ENCODE results near the gene PDE6A. TPM values are rescaled to one million over a fixed set of nuclear protein-coding genes. Genes with fewer than 3 reads are reported as not detected.

Gene PDE6A
- total and polyA plus RNA-seq, 2 of the 8 experiments (the other 6 are each of a cell fraction or from before 2014, with no cell fraction given) = not detected

DNA sequence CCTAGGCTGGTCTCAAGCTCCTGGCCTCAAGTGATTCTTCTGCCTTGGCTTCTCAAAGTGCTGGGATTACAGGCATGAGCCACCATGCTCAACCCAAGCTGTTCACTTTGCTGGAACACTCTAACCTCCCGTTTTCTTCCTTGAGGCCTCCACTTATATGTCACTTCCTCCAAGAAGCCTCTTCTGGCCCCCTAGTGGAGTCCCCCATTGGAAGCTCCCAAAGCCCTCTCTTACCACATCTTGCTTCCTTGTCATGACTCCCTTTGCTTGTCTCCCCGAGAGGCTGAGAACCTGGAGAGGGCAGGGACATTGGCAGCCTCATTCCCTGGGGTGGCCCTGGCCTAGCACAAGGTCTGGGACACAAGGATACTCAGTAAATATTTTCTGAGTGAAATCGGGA lies 80.8 kb downstream of the PDE6A start:
- Histone ChIP-seq H3K23me2 (ENCODE audit: low read depth, low read length) (no peaks in the 10 kb centered on the region), H3K4me2 (ENCODE audit: insufficient read depth in 1 of 2, low read depth in 2 of 2, low read length in 2 of 2) (no peak overlapping the region), H3K56ac (replicated peaks; ENCODE audit: insufficient read length, low read depth, low read length) (no peak overlapping the region), H2BK15ac (ENCODE audit: low read length) (no peak overlapping the region), H4K20me1 (replicated peaks in 1 of 2; ENCODE audit: control insufficient read depth in 1 of 2, insufficient read depth in 2 of 2, low read length in 2 of 2) (no peaks in the 10 kb centered on the region), H3K4me3 (ENCODE audit: extremely low read depth in 1 of 4, insufficient read depth in 2 of 4, low read depth in 3 of 4, low read length in 4 of 4) (no peak overlapping the region), H4K5ac (ENCODE audit: insufficient read length, low read depth, low read length) (no peak overlapping the region), H3K18ac (ENCODE audit: extremely low read depth, low read length) (no peak overlapping the region), H3K4me1 (replicated peaks in 1 of 4; ENCODE audit: control insufficient read depth in 3 of 4, insufficient read depth in 4 of 4, low read length in 3 of 4) (peaks cover 0 to 4% (median 1%) of the 10 kb centered on the region in 4 experiments; a peak in 3 of 7 replicates), H3K23ac (ENCODE audit: insufficient read length) (no peak overlapping the region), H3K79me2 (ENCODE audit: control insufficient read depth in 1 of 2, insufficient read depth in 2 of 2, low read length in 2 of 2) (no peaks in the 10 kb centered on the region), H3K36me3 (ENCODE audit: control insufficient read depth in 2 of 4, insufficient read depth in 4 of 4, low read length in 3 of 4) (no peaks in the 10 kb centered on the region; a peak in 1 of 8 replicates), H2BK20ac (ENCODE audit: low read length) (no peak overlapping the region), H3K27me3 (replicated peaks in 1 of 4; ENCODE audit: control insufficient read depth in 3 of 4, extremely low read depth in 1 of 4, insufficient read depth in 3 of 4, low read length in 3 of 4) (no peaks in the 10 kb centered on the region), H2BK12ac (ENCODE audit: low read depth, low read length) (no peak overlapping the region), H3K79me1 (ENCODE audit: low read depth, low read length) (no peaks in the 10 kb centered on the region), H2AK5ac (ENCODE audit: low read depth, low read length) (no peak overlapping the region), H2BK120ac (replicated peaks; ENCODE audit: low read depth, low read length) (no peak overlapping the region), H4K91ac (replicated peaks; ENCODE audit: insufficient read length, low read length) (no peak overlapping the region), H3K4ac (replicated peaks; ENCODE audit: insufficient read length, low read depth, low read length) (no peak overlapping the region), H2BK5ac (ENCODE audit: low read depth, low read length) (no peak overlapping the region), H2AFZ (ENCODE audit: low read length) (no peak overlapping the region), H3K9me3 (ENCODE audit: insufficient read depth in 2 of 2, low read depth in 1 of 2, low read length in 1 of 2) (no peaks in the 10 kb centered on the region), H3K14ac (ENCODE audit: insufficient read length) (no peak overlapping the region), H3K9ac (replicated peaks in 1 of 4; ENCODE audit: extremely low read depth in 1 of 4, low read depth in 3 of 4, low read length in 3 of 4) (no peak overlapping the region), H3K27ac (ENCODE audit: low read depth, low read length) (no peak overlapping the region), H4K8ac (ENCODE audit: extremely low read depth, insufficient read depth, low read length) (no peak overlapping the region)
- no peak for DNase-seq (ENCODE audit: low read depth in 1 of 2, low spot score in 2 of 2)
- no peak for FAIRE-seq
- CTCF ChIA-PET (ENCODE audit: partially characterized antibody) = interaction anchor here (0.8 to 64.1 kb wide), 6 partner anchors 11 to 228 kb away, joined by 3 to 1740 read pairs (median 4); no protein-coding TSS in a partner anchor
- WGBS, 2 experiments (ENCODE audit: extremely low coverage in 1 of 2, insufficient coverage in 1 of 2, insufficient read length in 1 of 2, insufficient replicate concordance in 2 of 2, low coverage in 1 of 2, low lambda C conversion rate in 2 of 2, missing lambda C conversion rate in 1 of 2) = 78% methylated on average over 3 of the region's 3 CpGs; no CpG with 5 or more reads in 1 of the 2 experiments
- POLR2A ChIA-PET (ENCODE audit: partially characterized antibody) = no interaction called here
- TF ChIP-seq TCF12 (IDR thresholded peaks at IDR 0.05; ENCODE audit: low read depth, low read length) (no peak), BCL11A (IDR thresholded peaks at IDR 0.05; ENCODE audit: low read depth in 2 of 2, low read length in 2 of 2) (no peak), KDM1A (IDR thresholded peaks at IDR 0.05; ENCODE audit: borderline replicate concordance, low read length) (no peak), SP4 (IDR thresholded peaks at IDR 0.05; ENCODE audit: low read length) (no peak), RNF2 (IDR thresholded peaks at IDR 0.05; ENCODE audit: borderline replicate concordance, low read depth, low read length, missing control alignments, poor library complexity, severe bottlenecking) (no peak), RAD21 (IDR thresholded peaks at IDR 0.05 in 1 of 2, conservative IDR thresholded peaks at IDR 0.05 in 1 of 2; ENCODE audit: low read depth in 2 of 2, low read length in 2 of 2) (no peak), FOSL1 (IDR thresholded peaks at IDR 0.05; ENCODE audit: insufficient read depth, low read depth, low read length) (no peak), SIX5 (IDR thresholded peaks at IDR 0.05; ENCODE audit: low read depth, low read length) (no peak), HDAC2 (IDR thresholded peaks at IDR 0.05; ENCODE audit: borderline replicate concordance in 1 of 2, low read depth in 2 of 2, low read length in 2 of 2) (no peak), SAP30 (IDR thresholded peaks at IDR 0.05; ENCODE audit: insufficient read depth, insufficient replicate concordance, low read length) (no peak)
